Coronary artery (tissue), 2 donors: ENCODE data around the gene LRRTM4.

ENCODE experiments used
- DNase-seq: peaks from one replicate; pipeline ENCODE4 v3.0.0-alpha.2; 2017; ENCODE audit warnings: low spot score
- H3K27ac ChIP-seq, 2 donors: fragments of 200-600 bp; sonication (generic); one replicate each; pipeline ENCODE4 v1.5.1; 2016 to 2019
- H3K4me3 ChIP-seq: fragments of 200-600 bp; sonication (generic); 2 replicates; pipeline ENCODE4 v1.5.1; 2016; ENCODE audit warnings: mild to moderate bottlenecking, moderate library complexity
- CTCF ChIP-seq: fragments of 200-600 bp; sonication (generic); IDR thresholded peaks from one replicate; pipeline ENCODE4 v1.5.1; 2019; ENCODE audit warnings: antibody characterized with exemption

LRRTM4 gene

GRCh38 chr2:76839826-76840225, 682.4 kb downstream of the LRRTM4 start:
- DNase-seq, result no peak
- no peak overlapping the region for H3K27ac ChIP-seq
- no peak for TF ChIP-seq CTCF
- no peak overlapping the region for H3K4me3 ChIP-seq

- no peak for TF ChIP-seq CTCF
- H3K4me3 ChIP-seq, result no peak overlapping the region
These were observed 692.6 kb downstream of the LRRTM4 start for GRCh38 chr2:76829374-76830234.

GRCh38 chr2:76826691-76827090, 695.5 kb downstream of the LRRTM4 start:
- DNase-seq, result no peak
- H3K27ac ChIP-seq, result no peak overlapping the region
- no peak overlapping the region for H3K4me3 ChIP-seq
- no peak for TF ChIP-seq CTCF

More at GRCh38 chr2:76829374-76830234, 692.6 kb downstream of the LRRTM4 start:
- DNase-seq, result no peak
- no peak overlapping the region for H3K27ac ChIP-seq

GRCh38 chr2:76825140-76825970, 696.8 kb downstream of the LRRTM4 start:
- no peak for TF ChIP-seq CTCF
- no peak overlapping the region for H3K4me3 ChIP-seq
- no peak overlapping the region for H3K27ac ChIP-seq
- no peak for DNase-seq

- TF ChIP-seq CTCF, result no peak
These were observed 700.4 kb downstream of the LRRTM4 start for GRCh38 chr2:76821731-76822130.

GRCh38 chr2:76813084-76813483, 709.1 kb downstream of the LRRTM4 start:
- Histone ChIP-seq H3K4me3 (no peak overlapping the region), H3K27ac (no peak overlapping the region)
- DNase-seq, result no peak
- no peak for TF ChIP-seq CTCF

More at GRCh38 chr2:76821731-76822130, 700.4 kb downstream of the LRRTM4 start:
- no peak overlapping the region for H3K27ac ChIP-seq
- no peak for DNase-seq
- H3K4me3 ChIP-seq, result no peak overlapping the region
